Neutrophil (primary cell): Measurements from ENCODE around the gene NTN3.

Experiments
- H3K27ac ChIP-seq: fragments of 200-600 bp; sonication (generic); 2 replicates; pipeline ENCODE4 v1.5.1; 2016; ENCODE audit warnings: mild to moderate bottlenecking, moderate library complexity
- H3K27me3 ChIP-seq: fragments of 200-600 bp; sonication (generic); 2 replicates; pipeline ENCODE4 v1.6.0; 2016; ENCODE audit warnings: mild to moderate bottlenecking
- H3K36me3 ChIP-seq: fragments of 200-600 bp; sonication (generic); 2 replicates; pipeline ENCODE4 v1.5.1; 2017
- H3K4me1 ChIP-seq, 2 experiments: fragments of 200-600 bp in 1 of 2; sonication (generic) in 1 of 2; 1 replicate in 1 of 2; 2 replicates in 1 of 2; pipeline versions ENCODE4 v1.5.1 to v1.6.1; 2013 to 2016; ENCODE audit warnings: low read depth in 1 of 2, low read length in 1 of 2, mild to moderate bottlenecking in 1 of 2, moderate library complexity in 1 of 2; ENCODE audit not compliant: control insufficient read depth in 1 of 2, insufficient read depth in 1 of 2
- H3K4me3 ChIP-seq, 2 experiments: fragments of 200-600 bp in 1 of 2; sonication (generic) in 1 of 2; 1 replicate in 1 of 2; 2 replicates in 1 of 2; pipeline ENCODE4 v1.5.1; 2013 to 2016; ENCODE audit warnings: low read depth in 1 of 2, low read length in 1 of 2, mild to moderate bottlenecking in 1 of 2, moderate library complexity in 1 of 2
- H3K9me3 ChIP-seq: fragments of 200-600 bp; sonication (generic); 2 replicates; pipeline ENCODE4 v1.5.1; 2016
- CTCF ChIP-seq: fragments of 200-600 bp; sonication (generic); IDR thresholded peaks from 2 replicates; pipeline ENCODE4 v1.5.1; 2016; ENCODE audit warnings: antibody characterized with exemption

Gene NTN3

GRCh38 chr16:2480948-2481347 lies 9.9 kb downstream of the NTN3 start:
- Histone ChIP-seq H3K27ac (no peak overlapping the region), H3K27me3 (peaks cover 6% of the 10 kb centered on the region), H3K9me3 (no peaks in the 10 kb centered on the region), H3K36me3 (no peaks in the 10 kb centered on the region), H3K4me3 (no peak overlapping the region), H3K4me1 (peaks cover under 1 to 2% of the 10 kb centered on the region in 2 experiments)
- no peak for TF ChIP-seq CTCF

- H3K4me1 ChIP-seq: peaks cover under 1 to 4% of the 10 kb centered on the region in 2 experiments
- H3K4me3 ChIP-seq: no peak overlapping the region
- no peaks in the 10 kb centered on the region for H3K27me3 ChIP-seq
- no peaks in the 10 kb centered on the region for H3K36me3 ChIP-seq
- H3K27ac ChIP-seq: no peak overlapping the region
- no peak for TF ChIP-seq CTCF
- H3K9me3 ChIP-seq: no peaks in the 10 kb centered on the region
These were observed 10.6 kb downstream of the NTN3 start for GRCh38 chr16:2481676-2482075.

- Histone ChIP-seq H3K9me3 (no peaks in the 10 kb centered on the region), H3K4me1 (peaks cover 7 to 10% of the 10 kb centered on the region in 2 experiments), H3K27me3 (peaks cover 5% of the 10 kb centered on the region), H3K36me3 (no peaks in the 10 kb centered on the region), H3K4me3 (no peak overlapping the region), H3K27ac (no peak overlapping the region)
- no peak for TF ChIP-seq CTCF
These were observed 11.2 kb downstream of the NTN3 start for GRCh38 chr16:2482249-2482648.

GRCh38 chr16:2482708-2483534 lies 11.8 kb downstream of the NTN3 start:
- TF ChIP-seq CTCF: no peak
- H3K27ac ChIP-seq: no peak overlapping the region
- H3K27me3 ChIP-seq: peaks cover 11% of the 10 kb centered on the region
- no peaks in the 10 kb centered on the region for H3K9me3 ChIP-seq
- no peak overlapping the region for H3K4me3 ChIP-seq
- H3K36me3 ChIP-seq: no peaks in the 10 kb centered on the region
- peaks cover 13 to 17% of the 10 kb centered on the region in 2 experiments for H3K4me1 ChIP-seq

GRCh38 chr16:2483939-2484897 lies 13.1 kb downstream of the NTN3 start:
- Histone ChIP-seq H3K36me3 (no peaks in the 10 kb centered on the region), H3K4me3 (no peak overlapping the region), H3K4me1 (peaks cover 16 to 21% of the 10 kb centered on the region in 2 experiments), H3K27ac (no peak overlapping the region), H3K9me3 (no peaks in the 10 kb centered on the region), H3K27me3 (peaks cover 14% of the 10 kb centered on the region)
- TF ChIP-seq CTCF: no peak
